Type B pancreatic cell (in vitro differentiated cells): Measurements from ENCODE around the gene ITPKC. TPM values are rescaled to one million over a fixed set of nuclear protein-coding genes. Genes with fewer than 3 reads are reported as not detected.
A peak's percentile ranks its signal among the peaks of the same experiment; 100 is the strongest.

ENCODE experiments used
- DNase-seq: peaks from one replicate; pipeline ENCODE4 v3.0.0; 2021; ENCODE audit warnings: mixed read lengths; ENCODE audit not compliant: unreplicated experiment; ENCODE audit errors: extremely low spot score
- H3K27ac Mint-ChIP-seq: 2 replicates; pipeline ENCODE4 v1.8.0; 2021; ENCODE audit warnings: mild to moderate bottlenecking, mixed read lengths
- H3K27me3 Mint-ChIP-seq: 2 replicates; pipeline ENCODE4 v1.8.0; 2021; ENCODE audit warnings: mixed read lengths
- H3K36me3 Mint-ChIP-seq: 2 replicates; pipeline ENCODE4 v1.8.0; 2021; ENCODE audit warnings: mixed read lengths
- H3K4me1 Mint-ChIP-seq: one replicate; pipeline ENCODE4 v1.8.0; 2021; ENCODE audit warnings: mixed read lengths; ENCODE audit not compliant: unreplicated experiment
- H3K4me3 Mint-ChIP-seq: 2 replicates; pipeline ENCODE4 v1.8.0; 2021; ENCODE audit warnings: mild to moderate bottlenecking, mixed read lengths
- H3K9me3 Mint-ChIP-seq: 2 replicates; pipeline ENCODE4 v1.8.0; 2021; ENCODE audit warnings: mixed read lengths
- total RNA-seq: library from RNA; stranded (reverse); gene quantifications from 2 replicates; pipeline ENCODE4 v1.2.1, GENCODE V29; 2021; ENCODE audit warnings: low replicate concordance
- TF ChIP-seq, protein P1 (sequence below): fragments of 200-600 bp; sonication (generic); conservative IDR thresholded peaks from 2 replicates; pipeline ENCODE4 v1.5.0; 2021; ENCODE audit warnings: antibody characterized with exemption, mild to moderate bottlenecking

ITPKC gene
- total RNA-seq, 1 donor from 2014 or later: 22.4 TPM

DNA sequence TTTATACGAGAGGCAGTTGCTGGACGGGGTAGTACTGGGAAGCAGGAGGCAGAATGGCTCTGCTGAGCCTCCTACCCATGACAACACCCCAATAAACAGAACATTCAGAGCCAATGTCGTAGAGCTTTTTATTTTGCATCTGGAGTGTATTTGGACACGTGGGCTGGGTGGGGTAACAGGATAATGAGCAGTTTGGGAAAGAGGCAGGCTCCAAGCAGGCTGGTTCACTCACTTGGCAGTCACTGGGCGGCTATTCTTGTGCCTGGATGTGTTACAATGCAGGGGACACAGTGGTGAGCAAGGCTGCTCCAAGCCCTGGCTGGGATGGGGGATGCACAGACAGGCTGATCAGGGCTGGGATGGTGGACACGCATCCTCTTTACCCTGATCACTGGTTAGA is 23.8 kb downstream of the ITPKC start:
- peaks cover 4% of the 10 kb centered on the region for H3K36me3 Mint-ChIP-seq
- no peaks in the 10 kb centered on the region for H3K27me3 Mint-ChIP-seq
- no peaks in the 10 kb centered on the region for H3K9me3 Mint-ChIP-seq
- DNase-seq: no peak
- H3K27ac Mint-ChIP-seq: peak overlapping the region; percentile 76
- TF ChIP-seq, protein P1, sequence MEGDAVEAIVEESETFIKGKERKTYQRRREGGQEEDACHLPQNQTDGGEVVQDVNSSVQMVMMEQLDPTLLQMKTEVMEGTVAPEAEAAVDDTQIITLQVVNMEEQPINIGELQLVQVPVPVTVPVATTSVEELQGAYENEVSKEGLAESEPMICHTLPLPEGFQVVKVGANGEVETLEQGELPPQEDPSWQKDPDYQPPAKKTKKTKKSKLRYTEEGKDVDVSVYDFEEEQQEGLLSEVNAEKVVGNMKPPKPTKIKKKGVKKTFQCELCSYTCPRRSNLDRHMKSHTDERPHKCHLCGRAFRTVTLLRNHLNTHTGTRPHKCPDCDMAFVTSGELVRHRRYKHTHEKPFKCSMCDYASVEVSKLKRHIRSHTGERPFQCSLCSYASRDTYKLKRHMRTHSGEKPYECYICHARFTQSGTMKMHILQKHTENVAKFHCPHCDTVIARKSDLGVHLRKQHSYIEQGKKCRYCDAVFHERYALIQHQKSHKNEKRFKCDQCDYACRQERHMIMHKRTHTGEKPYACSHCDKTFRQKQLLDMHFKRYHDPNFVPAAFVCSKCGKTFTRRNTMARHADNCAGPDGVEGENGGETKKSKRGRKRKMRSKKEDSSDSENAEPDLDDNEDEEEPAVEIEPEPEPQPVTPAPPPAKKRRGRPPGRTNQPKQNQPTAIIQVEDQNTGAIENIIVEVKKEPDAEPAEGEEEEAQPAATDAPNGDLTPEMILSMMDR: no peak
- peaks cover 7% of the 10 kb centered on the region for H3K4me1 Mint-ChIP-seq
- no peak overlapping the region for H3K4me3 Mint-ChIP-seq

DNA sequence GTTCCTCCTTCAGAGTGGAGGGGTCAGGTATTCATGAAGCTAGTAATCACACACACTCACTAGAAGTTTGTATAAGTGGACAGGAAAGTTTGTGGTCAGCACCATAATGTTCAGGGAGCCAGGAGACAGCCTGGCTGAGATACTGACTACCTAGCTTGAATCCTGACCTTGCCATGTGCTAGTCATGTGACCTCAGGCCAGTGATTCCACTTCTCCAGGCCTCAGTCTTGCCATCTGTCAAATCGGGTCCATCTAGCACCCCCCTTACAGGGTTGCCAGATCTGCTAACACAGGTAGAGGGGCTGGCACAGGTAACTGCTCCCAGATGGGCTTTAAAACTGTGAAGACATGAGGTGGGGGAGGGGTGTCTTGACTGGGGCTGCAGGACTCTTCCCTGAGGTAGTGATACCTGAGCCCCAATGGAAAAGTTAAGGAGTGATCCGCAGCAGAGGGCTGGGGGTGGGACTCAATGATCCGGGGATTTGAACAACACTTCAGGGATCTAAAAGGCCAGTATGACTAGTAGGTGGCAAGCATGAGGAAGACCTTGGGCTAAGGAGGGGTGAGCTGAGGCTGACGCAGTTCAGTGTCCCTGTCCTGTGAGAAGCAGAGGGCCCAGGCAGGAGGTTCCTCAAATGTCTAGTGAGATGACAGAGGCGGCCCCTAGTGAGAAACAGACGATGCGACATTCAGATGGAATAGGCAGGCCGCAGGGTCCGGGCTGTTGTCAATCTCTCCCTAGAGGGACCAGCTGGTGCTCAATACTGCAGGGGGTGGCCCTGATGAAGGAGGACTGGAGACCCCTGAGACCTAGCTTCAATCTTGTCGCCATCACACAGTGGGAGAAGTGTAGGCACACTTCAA is 24.8 kb downstream of the ITPKC start:
- Mint-ChIP-seq H3K4me3 (no peak overlapping the region), H3K9me3 (no peaks in the 10 kb centered on the region), H3K36me3 (peaks cover 4% of the 10 kb centered on the region), H3K27me3 (no peaks in the 10 kb centered on the region), H3K27ac (peak overlapping the region; percentile 61), H3K4me1 (peaks cover 7% of the 10 kb centered on the region)
- DNase-seq: no peak
- TF ChIP-seq, protein P1: no peak

DNA sequence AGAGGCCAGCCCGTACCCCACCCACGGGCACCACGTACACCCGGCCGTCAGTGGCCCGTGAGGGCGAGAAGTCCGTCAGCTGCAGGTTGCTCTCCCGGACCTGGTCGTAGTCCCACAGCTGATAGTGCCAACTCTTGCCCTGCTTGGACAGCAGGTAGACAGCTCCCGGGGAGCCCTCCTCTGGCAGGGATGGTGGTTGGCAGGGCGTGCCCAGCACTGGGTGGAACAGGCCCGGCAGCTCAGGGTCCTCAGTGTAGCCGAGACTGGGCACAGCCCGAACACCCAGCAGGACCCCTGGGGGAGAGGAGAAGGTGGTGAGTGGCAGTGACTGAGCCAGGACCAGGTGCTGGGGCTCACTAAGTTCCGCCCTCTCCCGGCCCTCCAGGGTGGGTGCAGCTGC is 25.6 kb downstream of the ITPKC start:
- DNase-seq: no peak

DNA sequence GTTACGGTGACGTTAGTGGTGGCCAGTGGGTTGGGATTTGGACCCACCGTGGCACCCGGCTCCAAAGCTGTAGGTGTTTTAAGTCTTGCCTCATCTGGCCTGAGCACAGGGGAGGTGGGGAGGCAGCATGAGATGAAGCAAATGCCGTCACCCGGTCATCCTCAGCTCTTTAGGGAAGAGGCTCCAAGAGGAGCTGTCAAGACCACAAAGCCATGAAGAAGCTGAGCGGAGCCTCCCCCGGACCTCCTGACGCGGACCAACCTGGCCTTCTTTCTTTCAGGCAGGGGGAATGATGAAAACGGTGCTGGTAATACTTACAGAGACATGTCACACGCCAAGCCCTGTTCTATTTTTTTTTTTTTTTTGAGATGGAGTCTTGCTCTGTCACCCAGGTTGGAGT is 26.0 kb downstream of the ITPKC start:
- no peaks in the 10 kb centered on the region for H3K27me3 Mint-ChIP-seq
- H3K36me3 Mint-ChIP-seq: peaks cover 4% of the 10 kb centered on the region
- TF ChIP-seq, protein P1: no peak
- peaks cover 7% of the 10 kb centered on the region for H3K4me1 Mint-ChIP-seq
- H3K9me3 Mint-ChIP-seq: no peaks in the 10 kb centered on the region
- H3K4me3 Mint-ChIP-seq: no peak overlapping the region
- H3K27ac Mint-ChIP-seq: no peak overlapping the region
- no peak for DNase-seq

More for the DNA sequence above, 25.6 kb downstream of the ITPKC start:
- Mint-ChIP-seq H3K9me3 (no peaks in the 10 kb centered on the region), H3K4me3 (no peak overlapping the region), H3K36me3 (peaks cover 4% of the 10 kb centered on the region), H3K27me3 (no peaks in the 10 kb centered on the region), H3K27ac (no peak overlapping the region), H3K4me1 (peaks cover 7% of the 10 kb centered on the region)
- TF ChIP-seq, protein P1: no peak

DNA sequence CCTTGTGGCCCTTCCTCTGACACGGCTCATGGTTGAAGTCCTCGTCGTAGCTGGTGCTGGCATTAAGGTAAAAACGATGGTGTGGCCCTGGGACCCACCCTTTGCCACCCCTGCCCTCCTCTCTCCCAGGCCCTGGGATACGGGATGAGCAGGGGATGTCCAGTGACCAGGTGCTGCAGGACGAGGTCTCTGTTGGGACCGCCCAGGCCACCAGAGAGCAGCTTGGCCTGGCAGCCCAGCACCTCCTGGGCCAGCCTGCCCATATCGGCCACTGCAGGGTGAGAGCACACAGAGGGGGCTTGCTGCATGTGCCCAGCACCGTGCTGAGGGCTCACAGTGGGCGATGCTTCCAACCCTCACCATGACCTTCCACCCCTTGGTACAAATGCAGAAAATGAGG is 27.0 kb downstream of the ITPKC start:
- TF ChIP-seq, protein P1: no peak
- Mint-ChIP-seq H3K4me1 (peaks cover 12% of the 10 kb centered on the region), H3K27me3 (no peaks in the 10 kb centered on the region), H3K9me3 (no peaks in the 10 kb centered on the region), H3K36me3 (peaks cover under 1% of the 10 kb centered on the region), H3K27ac (no peak overlapping the region), H3K4me3 (no peak overlapping the region)
- DNase-seq: no peak
